Stimulated activated CD4-positive, alpha-beta T cell treated with anti-CD3 and anti-CD28 coated beads, Interleukin-4, amount 100 ng/mL, for 4 hours (primary cell): ENCODE measurements around the gene NOXO1.
"Not testable (repeated sequence)": the region's sequence is repeated elsewhere in the genome, so short reads cannot be mapped to it uniquely, and the experiment has no call there.

ENCODE experiments used
- DNase-seq, 2 experiments: peaks; one replicate each; pipeline ENCODE4 v3.0.0-alpha.2; 2020

NOXO1 gene

DNA sequence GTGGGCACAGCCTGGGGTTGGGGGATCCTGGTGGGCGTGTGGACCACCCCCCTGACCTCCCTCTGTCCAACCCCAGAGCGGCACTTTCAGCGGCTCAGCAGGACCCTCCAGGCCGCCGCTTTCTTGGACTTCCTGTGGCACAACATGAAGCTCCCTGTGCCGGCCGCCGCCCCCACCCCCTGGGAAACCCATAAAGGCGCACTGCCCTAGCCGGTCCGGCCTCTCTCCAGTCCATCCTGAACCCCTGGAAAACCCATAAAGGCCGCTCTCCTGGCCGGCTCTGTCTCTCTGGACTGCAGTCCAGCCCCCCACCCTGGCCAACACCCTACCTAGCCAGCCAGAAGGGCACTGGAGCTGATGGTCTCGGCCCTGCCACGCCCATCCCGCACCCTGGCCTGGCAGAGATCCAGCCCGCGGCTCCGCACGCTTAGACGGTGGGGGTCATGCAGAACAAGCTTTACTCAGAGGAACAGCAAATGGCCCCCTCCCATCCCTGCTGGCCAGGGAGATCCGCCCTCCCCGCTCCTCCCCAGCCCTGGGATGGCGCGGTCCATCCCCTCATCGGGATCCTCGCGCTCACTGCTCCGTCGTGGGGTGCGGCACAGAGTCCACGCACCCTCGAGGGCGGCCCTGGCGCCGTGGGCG, 2.7 kb downstream of the NOXO1 start:
- DNase-seq: no peak

DNA sequence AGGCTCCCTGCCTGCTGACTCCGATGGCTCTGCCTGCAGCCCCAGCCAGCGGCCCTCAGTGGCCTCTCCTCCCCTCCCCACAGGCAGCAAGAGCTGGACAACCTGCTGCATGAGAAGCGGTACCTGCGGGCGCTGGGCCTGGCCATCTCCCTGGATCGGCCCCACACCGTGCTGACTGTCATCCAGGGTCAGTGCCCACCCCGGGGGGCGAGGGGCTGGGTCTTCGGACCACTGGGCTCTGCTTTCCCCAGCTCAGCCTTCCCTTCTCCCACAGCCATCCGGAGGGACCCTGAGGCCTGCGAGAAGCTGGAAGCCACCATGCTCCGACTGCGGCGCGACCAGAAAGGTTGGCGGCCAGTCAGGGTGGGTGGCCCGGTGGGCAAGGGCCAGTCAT, 3.4 kb downstream of the NOXO1 start:
- DNase-seq: no peak

DNA sequence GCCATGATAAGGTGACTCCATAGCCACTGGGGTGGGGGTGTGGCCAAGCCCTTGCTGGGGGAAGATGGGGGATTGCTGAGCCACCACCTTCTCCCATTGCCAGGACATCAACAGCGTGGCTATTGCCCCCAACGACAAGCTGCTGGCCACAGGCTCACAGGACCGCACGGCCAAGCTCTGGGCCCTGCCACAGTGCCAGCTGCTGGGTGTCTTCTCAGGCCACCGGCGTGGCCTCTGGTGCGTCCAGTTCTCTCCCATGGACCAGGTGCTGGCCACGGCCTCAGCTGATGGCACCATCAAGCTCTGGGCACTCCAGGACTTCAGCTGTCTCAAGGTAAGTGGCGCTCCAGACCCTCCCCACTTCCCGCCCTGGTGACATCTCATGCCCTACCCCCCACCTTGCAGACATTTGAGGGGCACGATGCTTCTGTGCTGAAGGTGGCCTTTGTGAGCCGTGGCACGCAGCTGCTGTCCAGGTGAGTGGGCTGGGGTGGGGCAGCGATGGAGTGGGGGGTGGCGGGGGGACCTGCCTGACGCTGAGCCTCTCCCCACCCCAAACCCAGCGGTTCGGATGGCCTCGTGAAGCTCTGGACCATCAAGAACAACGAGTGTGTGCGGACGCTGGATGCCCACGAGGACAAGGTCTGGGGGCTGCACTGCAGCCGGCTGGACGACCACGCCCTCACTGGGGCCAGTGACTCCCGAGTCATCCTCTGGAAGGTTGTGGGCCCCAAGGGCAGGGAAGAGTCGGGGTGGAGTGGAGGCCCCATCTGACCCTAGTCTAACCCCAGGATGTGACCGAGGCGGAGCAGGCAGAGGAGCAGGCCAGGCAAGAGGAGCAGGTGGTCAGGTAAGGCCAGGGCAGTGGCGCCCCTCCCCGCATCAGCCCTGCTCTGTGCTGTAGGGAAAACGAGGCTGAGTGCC, 4.1 kb downstream of the NOXO1 start:
- DNase-seq: no peak

DNA sequence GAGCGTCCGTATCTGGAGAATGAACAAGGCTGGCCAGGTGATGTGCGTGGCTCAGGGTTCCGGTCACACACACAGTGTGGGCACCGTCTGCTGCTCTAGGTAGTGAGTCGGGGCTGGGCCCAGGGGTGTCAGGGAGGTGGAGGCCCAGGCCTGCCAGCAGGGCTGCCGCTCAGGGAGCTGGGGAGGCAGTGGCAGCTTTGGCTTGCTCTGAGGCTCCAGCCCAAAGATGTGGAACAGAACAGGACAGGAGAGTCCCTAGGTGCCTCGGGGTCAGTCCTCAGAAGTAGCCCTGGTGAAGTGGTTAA, 5.1 kb downstream of the NOXO1 start:
- DNase-seq: no peak

DNA sequence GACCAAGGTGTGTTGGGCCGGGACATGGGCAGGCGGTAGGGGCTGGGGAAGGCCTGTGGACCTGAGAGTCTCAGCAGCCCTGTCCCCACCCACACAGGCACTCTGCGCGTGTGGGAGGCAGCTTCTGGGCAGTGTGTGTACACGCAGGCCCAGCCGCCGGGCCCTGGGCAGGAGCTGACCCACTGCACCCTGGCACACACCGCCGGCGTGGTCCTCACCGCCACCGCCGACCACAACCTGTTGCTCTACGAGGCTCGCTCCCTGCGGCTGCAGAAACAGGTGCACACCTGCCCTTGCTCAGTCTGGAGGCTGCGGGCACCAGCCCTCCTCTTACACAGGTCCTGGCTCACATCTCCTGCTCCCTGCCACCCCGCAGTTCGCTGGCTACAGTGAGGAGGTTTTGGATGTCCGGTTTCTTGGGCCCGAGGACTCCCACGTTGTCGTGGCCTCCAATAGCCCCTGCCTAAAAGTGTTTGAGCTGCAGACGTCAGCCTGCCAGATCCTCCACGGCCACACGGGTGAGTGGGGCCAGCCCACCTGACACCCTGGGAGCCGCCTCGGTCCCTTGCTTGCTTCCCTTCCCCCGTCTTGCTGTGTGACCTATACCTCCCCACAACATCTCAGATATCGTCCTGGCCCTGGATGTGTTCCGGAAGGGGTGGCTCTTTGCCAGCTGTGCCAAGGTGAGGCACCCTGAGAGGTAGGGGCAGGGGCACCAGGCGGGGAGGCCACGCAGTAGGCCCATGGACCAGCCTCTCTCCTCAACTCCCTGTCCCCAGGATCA, 5.6 kb downstream of the NOXO1 start:
- no peak for DNase-seq

DNA sequence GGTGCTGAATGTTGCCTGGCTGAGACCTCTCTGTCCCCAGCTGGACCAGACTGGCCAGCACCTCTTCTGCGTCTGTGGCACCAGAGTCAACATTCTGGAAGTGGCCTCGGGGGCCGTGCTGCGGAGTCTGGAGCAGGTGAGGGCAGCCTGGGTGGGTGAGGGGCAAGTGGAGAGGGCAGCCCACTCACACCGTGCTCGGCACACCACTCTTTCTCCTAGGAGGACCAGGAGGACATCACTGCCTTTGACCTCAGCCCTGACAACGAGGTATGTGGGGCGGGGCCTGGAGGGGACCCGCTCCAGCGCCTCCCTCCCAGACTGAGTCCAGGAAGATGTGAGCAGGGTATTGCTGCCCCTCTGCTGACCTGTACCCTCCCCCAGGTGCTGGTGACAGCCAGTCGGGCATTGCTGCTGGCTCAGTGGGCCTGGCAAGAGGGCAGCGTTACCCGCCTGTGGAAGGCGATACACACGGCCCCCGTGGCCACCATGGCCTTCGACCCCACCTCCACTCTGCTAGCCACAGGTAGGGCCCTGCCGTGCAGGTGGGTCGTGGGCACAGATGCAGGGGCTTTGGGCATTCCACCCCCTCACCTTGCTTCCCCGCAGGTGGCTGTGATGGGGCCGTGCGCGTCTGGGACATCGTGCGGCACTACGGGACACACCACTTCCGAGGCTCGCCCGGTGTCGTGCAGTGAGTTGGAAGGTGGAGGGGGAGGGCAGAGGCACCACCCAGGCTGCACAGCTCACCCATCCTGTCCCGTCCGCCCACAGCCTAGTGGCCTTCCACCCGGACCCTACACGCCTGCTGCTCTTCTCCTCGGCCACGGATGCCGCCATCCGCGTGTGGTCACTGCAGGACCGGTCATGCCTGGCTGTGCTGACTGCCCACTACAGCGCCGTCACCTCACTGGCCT, 6.9 kb downstream of the NOXO1 start:
- no peak for DNase-seq

DNA sequence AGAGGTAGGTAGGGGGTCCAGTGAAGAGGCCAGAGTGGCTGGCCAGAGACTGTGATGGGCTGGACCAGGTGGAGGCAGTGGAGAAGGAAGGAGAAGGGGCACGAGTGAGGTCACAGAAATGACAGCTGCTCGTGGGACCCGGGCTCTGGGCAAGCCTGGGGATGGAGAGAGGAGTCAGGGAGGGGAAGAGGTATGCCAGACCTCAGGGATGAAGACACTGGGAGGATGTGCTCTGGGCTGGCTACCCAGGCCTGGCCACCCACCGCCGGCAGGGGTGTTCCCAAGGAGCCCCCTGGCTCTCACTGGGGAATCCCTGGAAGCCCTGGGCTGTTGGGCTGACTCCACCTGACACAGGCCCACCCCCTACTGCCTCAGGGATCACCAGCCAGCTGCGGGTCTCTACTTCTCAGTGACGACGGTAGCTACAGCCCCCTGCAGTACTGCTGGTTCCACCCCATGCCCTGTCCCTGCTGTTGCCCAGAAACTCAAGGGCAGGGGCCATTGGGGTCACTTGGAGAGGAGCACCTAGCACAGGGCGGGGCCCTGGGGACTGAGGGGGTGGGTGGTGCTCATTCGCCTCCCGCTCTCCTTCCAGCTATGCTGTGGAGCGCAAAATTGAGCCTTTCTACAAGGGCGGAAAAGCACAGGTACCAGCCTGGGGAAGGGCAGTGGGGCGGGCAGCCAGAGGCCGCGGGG, 7.7 kb downstream of the NOXO1 start:
- DNase-seq: no peak

DNA sequence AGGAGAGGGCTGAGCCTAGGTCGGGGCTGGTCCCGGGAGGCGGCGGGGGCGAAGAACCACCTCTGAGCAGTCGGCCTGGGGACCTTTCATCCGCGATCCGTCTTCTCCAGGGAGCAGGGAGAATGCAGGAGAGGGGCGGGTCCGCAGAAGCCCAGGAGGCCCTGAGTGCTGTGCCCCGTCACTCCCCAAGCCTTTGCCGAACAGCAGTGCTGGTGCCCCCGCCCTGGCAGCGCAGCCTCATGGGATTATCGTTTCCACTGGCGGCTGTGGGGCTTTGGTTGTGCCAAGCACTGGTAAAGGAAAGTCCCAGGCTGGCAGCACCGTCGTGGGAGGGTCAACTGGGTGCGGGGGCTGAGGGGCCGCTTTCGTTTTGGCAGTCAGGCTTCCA, 8.8 kb downstream of the NOXO1 start:
- DNase-seq: no peak

DNA sequence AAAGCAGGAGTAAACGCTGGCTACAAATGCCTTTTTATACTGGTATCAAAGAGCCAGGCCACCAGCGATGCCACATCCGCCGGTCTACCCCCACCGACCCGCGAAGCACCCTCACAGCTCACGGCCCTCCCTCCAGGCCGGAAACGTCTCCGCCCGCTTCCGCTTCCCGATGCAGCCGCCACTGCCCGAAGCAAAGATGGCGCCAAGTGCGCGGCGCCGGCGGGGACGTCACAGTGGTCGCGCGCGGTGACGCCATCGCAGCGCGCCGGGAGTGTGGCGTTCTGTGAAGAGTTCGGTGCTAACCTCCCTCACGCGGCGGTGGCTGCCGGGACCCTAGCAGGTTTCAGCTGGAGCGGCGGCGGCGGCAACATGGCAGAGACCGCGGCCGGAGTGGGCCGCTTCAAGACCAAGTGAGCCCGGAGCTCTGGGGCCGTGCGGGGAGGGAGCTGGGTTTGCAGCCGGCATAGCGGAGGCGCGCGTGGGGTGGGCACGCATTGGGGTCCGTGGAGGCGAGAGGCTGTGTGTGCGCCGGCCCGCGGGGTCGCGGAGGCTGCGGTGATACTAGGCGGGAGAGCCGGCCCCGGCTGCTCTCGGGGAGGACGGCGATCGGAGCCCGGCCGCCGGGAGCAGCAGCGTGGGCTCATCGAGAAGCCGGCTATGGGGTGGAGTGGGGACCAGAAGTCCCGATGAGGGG, 9.3 kb downstream of the NOXO1 start, which contains the start of gene TBL3:
TBL3 (plus strand) TSS at position 258 of the 694 bp plus-strand sequence; CDS start at position 370, 112 bp downstream.
- peak; percentile 95 for DNase-seq

DNA sequence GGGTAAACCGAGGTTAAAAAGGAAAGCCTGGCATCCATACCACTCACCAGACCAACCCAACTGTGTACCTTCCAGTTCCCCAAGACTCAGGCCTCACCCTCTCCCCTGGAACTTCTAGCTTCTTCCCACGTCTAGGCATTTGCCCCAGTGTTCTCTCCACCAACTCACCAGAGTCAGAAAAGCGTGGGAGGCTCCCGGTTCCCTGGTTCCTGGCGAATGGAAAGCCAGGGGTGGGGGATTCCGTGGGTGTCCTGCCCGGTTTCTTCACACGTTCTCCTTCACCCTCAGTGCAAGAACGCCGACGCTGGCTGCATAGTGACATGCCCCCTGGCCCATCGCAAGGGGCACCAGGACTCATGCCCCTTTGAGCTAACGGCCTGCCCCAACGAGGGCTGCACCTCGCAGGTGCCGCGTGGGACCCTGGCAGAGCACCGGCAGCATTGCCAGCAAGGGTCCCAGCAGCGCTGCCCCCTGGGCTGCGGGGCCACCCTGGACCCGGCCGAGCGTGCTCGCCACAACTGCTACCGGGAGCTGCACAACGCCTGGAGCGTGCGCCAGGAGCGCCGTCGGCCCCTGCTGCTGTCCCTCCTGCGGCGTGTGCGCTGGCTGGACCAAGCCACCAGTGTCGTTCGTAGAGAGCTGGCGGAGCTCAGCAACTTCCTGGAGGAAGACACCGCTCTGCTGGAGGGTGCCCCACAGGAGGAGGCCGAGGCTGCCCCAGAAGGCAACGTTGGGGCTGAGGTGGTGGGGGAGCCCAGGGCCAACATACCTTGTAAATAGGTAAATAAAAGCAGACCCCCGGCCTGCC, 12.9 kb downstream of the NOXO1 start:
- DNase-seq: no peak

DNA sequence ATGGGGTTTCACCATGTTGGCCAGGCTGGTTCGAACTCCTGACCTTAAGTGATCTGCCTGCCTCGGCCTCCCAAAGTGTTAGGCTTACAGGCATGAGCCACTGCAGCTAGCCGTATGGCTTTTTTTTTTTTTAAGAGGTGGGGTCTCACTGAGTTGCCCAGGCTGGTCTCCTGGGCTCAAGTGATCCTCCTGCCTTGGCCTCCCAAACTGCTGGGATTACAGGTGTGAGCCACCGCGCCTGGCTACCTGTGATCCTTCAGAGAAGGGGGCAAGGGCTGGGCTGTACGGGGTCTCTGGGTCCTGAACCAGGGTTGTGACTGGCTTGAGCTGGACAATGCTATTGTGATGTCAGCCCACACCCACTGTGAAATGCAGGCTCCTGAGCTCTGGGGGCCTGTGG, 14.8 kb downstream of the NOXO1 start, which contains the start of gene RNF151:
RNF151 (plus strand) TSS at position 397 of the 400 bp plus-strand sequence. CDS start 26 bp downstream, outside the sequence.
- DNase-seq: no peak

DNA sequence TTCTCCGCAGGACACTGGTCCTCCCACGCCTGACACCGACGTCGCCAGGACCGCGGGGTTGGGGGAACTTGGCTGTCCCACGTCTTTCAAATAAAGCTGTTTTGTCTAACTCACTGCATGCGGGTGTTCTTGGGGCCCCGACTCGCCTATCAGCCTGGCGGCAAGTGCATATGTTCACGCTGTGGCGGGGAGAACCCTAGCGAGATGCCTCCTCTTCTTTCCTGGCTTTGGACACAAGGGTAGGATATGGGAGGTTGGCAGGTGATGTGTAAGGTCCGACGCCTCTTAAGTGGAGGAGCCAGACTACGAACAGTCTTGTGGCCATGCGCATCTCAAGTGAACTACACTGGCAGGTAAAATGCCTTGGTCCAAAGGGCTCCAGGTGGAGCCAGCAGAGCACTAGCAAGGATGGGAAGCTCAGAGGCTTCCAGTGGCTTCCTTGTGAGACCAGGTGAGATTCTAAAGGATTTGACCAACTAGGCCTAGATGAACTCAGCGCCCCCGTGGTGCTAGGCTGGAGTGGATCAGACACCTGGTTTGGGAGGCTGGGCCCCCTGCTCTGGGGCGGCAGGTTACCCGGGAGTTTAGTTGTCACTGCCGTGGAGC, 15.8 kb downstream of the NOXO1 start:
- DNase-seq: no peak

DNA sequence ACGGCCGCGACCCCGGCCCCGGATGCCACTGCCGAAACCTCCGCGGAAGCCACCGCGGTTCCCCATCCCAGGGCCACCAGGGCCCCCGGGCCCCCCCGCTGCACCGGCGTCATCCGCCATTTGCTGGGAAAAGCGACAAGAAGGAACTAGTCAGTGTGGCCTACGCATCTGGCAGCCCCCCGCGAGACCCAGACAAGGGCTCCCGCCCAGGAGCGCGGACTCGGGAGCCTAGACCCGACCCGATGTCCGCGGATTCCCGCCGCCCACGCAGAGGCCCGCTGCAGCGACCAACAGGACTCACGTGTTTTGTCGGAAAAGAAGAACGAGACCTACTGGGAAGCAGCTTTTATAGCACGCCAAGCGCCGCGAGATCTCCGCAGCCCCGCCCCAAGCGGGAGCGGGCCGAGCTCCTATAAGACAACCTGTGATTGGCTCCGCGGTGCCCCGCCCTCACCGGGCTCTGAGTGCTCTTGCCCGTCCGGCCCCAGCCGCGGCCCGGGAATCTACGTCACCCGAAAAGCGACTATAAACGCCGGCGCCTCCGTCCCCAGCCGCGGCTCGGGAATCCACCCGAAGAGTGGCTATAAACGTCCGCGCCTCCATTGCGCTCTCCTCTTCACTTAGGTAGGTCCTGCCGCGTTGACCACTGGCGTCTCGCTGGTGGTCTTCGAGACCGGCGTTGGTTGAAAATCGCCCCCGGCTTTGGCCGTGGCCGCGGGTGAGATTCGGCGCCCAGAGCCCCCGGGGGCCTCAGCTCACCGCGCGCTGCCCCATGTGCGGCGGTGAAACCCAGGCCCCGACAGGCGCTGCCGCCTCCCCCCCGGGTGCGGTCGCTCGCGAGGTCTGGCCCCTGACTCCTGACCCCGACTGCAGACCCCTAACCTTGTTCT, 16.5 kb downstream of the NOXO1 start, which contains the start of gene RPS2:
RPS2 (minus strand) TSS at position 321 of the 890 bp plus-strand sequence; CDS start at position 120, 201 bp downstream.
- peak; percentile 96 to 97 for DNase-seq

DNA sequence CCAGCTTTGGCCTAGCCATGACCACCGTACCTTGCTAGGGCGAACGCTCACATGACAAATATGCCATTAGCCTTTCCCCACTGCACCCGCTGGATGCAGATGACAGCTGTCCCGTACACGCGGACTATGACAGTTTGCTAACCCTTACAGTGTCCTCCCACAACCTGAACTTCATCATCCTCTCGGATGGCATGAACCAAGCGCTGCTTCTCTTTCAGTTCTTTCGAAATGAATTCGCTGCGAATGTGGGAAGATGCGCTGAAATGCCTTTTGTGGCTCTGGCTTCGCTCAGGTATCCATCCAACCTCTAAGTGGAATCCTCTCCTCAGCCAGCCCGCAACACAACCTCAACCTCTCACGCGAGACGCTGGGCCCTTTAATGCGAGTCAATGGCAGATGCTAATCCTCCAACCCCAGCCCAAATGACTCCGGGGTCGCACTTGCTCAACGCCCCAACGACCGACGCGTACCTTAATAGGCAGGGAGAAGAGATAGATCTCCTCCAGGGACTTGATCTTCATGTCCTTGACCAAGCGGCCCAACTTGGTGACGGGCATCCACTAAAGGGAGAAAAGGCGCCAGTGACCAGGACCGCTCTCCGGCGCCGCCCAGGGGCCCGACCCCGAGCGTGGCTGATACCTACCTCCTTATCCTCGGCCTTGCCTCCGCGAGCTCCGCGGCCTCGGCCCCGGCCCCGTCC, 17.3 kb downstream of the NOXO1 start:
- peak; percentile 33 to 45 for DNase-seq

DNA sequence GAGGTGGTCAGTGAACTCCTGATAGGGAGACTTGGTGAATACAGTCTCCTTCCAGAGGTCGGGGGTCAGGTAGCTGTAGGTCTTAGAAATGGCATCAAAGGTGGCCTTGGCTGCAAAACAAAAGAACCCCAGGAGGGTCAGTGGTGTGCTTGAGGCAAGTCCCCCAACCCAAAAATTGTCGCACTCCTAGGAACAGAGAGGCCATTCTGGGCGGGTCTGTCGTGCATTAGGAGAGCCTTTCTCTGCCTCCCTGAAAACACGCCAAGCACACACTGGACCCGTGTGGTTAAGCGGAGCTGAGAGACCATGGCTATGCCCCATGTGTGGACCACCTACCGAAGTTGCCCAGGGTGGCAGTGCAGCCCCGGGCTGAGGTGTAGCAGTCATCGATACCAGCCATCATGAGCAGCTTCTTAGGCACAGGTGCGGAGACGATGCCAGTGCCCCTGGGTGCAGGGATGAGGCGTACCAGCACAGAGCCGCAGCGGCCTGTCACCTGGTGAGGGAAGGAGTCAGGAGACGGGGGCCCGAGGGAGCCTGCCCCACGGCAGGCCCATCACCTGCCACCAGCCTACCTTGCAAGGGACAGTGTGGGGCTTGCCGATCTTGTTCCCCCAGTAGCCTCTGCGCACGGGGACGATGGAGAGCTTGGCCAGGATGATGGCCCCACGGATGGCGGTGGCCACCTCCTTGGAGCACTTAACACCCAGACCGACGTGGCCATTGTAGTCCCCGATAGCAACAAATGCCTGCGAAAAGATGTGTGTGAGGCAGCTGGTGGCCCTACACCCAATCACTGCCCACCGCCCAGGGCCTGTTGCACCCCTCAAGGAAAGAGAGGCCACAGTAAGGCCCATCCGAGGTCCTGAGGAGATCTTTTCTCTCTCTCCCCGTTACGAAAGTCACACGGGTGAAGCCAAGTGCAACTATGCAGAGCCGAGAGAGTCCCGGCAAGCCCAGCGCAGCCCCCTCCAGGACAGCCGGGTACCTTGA, 18.8 kb downstream of the NOXO1 start:
- not testable (repeated sequence) for DNase-seq

DNA sequence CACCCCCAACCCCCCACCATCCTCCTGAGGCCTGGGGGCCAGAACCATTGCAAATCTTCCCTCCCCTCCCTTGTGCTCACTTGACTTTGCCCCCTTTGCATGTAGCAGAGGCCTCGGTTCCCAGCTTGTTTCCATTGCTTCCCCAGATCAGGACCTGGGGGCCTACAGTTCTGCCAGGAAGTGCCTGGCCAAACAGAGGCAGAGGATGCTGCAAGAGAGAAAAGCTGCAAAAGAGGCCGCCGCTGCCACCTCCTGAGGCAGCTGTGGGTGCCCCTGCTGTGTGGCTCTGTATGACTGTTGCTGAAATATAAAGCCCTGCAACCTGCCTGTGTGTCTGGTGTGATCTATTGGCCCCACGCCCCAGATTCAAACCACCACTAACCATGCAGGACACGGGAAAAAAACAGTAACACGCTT, 19.6 kb downstream of the NOXO1 start:
- no peak for DNase-seq
